ENCODE measurements around the gene GFRA1.

GFRA1 gene

DNA sequence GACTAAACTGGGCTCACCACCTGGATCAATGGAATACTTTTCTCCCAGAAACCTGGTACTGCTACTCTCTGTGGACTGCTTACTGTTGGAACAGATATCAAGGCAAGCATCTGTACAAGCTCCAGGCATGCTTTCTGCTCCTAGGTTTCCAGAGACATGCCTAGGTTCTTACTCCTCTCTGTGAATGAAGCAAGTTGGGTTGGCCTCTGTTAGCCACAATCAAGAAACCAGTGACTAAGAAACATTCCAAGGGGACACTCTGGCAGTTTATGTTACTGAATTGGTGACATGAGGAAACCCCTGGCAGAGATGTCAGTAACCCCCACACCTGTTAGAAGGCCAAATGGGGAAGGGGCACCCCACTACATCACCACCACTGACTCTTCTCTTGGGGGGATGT lies 121.9 kb downstream of the GFRA1 start:
- no peaks in the 10 kb centered on the region for H3K36me3 ChIP-seq (ENCODE audit: control insufficient read depth in 2 of 2, insufficient read depth in 1 of 2, low read length in 2 of 2)
- ChIA-PET CTCF (interaction anchor here (0.6 to 1.3 kb wide), 2 partner anchors 30 to 966 kb away, joined by 3 to 7 read pairs; no protein-coding TSS in a partner anchor), POLR2A (no interaction called here)
- H3K27ac ChIP-seq (ENCODE audit: extremely low read depth, low read depth, low read length) = no peak overlapping the region
- TF ChIP-seq ZNF600 (tag by site-specific recombination; IDR thresholded peaks at IDR 0.05) (no peak), ZNF274 (IDR thresholded peaks at IDR 0.05; ENCODE audit: low read length) (no peak), ZNF274 (tag by site-specific recombination; IDR thresholded peaks at IDR 0.05; ENCODE audit: borderline replicate concordance) (no peak), ZSCAN30 (tag by site-specific recombination; IDR thresholded peaks at IDR 0.05) (no peak)
- H3K4me1 ChIP-seq (ENCODE audit: control insufficient read depth, insufficient read depth, low read length) = no peaks in the 10 kb centered on the region
- no peak overlapping the region for H3K4me3 ChIP-seq (ENCODE audit: low read depth, low read length)
- H3K9me3 ChIP-seq (ENCODE audit: control insufficient read depth, insufficient read depth, low read depth, low read length) = no peaks in the 10 kb centered on the region

DNA sequence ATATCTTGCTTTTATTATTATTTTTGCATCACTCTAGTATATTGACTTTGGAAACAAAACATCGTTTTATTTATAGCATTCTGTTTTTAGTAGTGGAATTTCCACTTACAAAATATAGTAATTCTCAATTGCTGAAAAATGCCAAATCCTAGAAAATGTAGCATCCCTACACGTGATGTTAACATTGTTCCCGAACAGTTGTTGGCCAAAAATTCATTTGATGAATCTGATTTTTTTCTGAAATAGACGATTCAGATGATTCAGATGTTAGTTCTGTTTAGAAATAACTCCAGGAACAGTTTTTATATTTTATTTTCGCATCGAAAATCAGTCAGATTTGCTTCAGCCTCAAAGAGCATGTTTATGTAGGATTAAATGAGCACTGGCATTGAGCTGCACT lies 122.4 kb downstream of the GFRA1 start:
- Histone ChIP-seq H3K27ac (ENCODE audit: extremely low read depth, low read depth, low read length) (no peak overlapping the region), H3K36me3 (ENCODE audit: control insufficient read depth in 2 of 2, insufficient read depth in 1 of 2, low read length in 2 of 2) (no peaks in the 10 kb centered on the region), H3K4me1 (ENCODE audit: control insufficient read depth, insufficient read depth, low read length) (no peaks in the 10 kb centered on the region), H3K4me3 (ENCODE audit: low read depth, low read length) (no peak overlapping the region), H3K9me3 (ENCODE audit: control insufficient read depth, insufficient read depth, low read depth, low read length) (no peaks in the 10 kb centered on the region)
- no peak for TF ChIP-seq ZNF549 (tag by site-specific recombination; IDR thresholded peaks at IDR 0.05)
- no peak for TF ChIP-seq ZNF544 (tag by site-specific recombination; IDR thresholded peaks at IDR 0.05)
- TF ChIP-seq, protein P1, sequence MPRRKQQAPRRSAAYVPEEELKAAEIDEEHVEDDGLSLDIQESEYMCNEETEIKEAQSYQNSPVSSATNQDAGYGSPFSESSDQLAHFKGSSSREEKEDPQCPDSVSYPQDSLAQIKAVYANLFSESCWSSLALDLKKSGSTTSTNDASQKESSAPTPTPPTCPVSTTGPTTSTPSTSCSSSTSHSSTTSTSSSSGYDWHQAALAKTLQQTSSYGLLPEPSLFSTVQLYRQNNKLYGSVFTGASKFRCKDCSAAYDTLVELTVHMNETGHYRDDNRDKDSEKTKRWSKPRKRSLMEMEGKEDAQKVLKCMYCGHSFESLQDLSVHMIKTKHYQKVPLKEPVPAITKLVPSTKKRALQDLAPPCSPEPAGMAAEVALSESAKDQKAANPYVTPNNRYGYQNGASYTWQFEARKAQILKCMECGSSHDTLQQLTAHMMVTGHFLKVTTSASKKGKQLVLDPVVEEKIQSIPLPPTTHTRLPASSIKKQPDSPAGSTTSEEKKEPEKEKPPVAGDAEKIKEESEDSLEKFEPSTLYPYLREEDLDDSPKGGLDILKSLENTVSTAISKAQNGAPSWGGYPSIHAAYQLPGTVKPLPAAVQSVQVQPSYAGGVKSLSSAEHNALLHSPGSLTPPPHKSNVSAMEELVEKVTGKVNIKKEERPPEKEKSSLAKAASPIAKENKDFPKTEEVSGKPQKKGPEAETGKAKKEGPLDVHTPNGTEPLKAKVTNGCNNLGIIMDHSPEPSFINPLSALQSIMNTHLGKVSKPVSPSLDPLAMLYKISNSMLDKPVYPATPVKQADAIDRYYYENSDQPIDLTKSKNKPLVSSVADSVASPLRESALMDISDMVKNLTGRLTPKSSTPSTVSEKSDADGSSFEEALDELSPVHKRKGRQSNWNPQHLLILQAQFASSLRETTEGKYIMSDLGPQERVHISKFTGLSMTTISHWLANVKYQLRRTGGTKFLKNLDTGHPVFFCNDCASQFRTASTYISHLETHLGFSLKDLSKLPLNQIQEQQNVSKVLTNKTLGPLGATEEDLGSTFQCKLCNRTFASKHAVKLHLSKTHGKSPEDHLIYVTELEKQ (tag by site-specific recombination; IDR thresholded peaks at IDR 0.05; ENCODE audit: borderline replicate concordance) = no peak
- no peak for TF ChIP-seq SP2 (tag by site-specific recombination; IDR thresholded peaks at IDR 0.05)
- TF ChIP-seq, protein P2, sequence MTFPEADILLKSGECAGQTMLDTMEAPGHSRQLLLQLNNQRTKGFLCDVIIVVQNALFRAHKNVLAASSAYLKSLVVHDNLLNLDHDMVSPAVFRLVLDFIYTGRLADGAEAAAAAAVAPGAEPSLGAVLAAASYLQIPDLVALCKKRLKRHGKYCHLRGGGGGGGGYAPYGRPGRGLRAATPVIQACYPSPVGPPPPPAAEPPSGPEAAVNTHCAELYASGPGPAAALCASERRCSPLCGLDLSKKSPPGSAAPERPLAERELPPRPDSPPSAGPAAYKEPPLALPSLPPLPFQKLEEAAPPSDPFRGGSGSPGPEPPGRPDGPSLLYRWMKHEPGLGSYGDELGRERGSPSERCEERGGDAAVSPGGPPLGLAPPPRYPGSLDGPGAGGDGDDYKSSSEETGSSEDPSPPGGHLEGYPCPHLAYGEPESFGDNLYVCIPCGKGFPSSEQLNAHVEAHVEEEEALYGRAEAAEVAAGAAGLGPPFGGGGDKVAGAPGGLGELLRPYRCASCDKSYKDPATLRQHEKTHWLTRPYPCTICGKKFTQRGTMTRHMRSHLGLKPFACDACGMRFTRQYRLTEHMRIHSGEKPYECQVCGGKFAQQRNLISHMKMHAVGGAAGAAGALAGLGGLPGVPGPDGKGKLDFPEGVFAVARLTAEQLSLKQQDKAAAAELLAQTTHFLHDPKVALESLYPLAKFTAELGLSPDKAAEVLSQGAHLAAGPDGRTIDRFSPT (tag by site-specific recombination; IDR thresholded peaks at IDR 0.05) = no peak
- CTCF ChIA-PET = interaction anchor here (0.6 to 1.3 kb wide), 2 partner anchors 30 to 965 kb away, joined by 3 to 7 read pairs; no protein-coding TSS in a partner anchor
- POLR2A ChIA-PET = no interaction called here

DNA sequence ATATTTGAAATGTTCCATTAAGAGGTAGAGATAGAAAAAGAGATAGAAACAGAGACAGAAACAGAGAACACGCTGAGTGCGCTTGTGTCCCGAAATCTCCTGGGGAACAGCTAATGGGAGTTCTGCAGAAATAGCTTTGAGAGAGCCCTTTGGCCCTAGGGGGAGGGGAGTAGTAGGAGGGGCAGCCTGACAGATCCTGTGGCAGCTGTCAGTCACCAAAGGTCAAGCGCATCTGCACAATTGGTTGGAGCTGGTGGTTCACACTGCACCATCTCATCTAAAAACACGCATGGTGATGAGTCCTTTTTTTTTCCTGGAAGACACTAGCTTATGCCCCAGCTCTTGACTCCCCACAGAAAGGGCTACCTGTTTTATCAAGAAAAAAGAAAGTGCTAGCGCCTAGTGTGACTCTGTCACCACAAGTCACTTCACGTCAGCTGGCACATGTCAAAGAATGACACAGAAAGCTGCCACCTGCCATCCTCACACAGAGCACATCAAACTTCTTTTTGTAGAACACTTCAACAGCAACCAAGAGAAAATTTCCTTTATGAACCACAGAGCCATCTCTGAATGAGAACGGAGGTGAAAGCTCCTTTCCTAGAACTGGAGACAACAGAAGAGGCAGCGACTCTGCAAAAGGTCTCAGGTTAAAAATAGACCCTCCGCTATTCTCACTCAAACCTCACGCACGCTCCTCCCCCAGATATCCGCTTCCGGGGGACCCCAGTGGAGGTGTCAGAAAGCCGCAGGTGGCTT lies 125.7 kb downstream of the GFRA1 start:
- H3K4me3 ChIP-seq (ENCODE audit: low read depth, low read length) = no peak overlapping the region
- POLR2A ChIA-PET = no interaction called here
- H3K9me3 ChIP-seq (ENCODE audit: control insufficient read depth, insufficient read depth, low read depth, low read length) = no peaks in the 10 kb centered on the region
- CTCF ChIA-PET = interaction anchor here (0.7 kb wide), 1 partner anchor 63 kb away, joined by 4 read pairs; no protein-coding TSS in a partner anchor
- H3K36me3 ChIP-seq (ENCODE audit: control insufficient read depth in 2 of 2, insufficient read depth in 1 of 2, low read length in 2 of 2) = no peaks in the 10 kb centered on the region
- TF ChIP-seq ZNF391 (tag by site-specific recombination; IDR thresholded peaks at IDR 0.05; ENCODE audit: borderline replicate concordance, low read depth) (no peak), ZNF394 (tag by site-specific recombination; IDR thresholded peaks at IDR 0.05; ENCODE audit: borderline replicate concordance) (no peak), KLF16 (tag by site-specific recombination; IDR thresholded peaks at IDR 0.05) (no peak), ZNF239 (tag by site-specific recombination; IDR thresholded peaks at IDR 0.05) (no peak), ZNF626 (tag by site-specific recombination; IDR thresholded peaks at IDR 0.05) (no peak), ZNF48 (tag by site-specific recombination; IDR thresholded peaks at IDR 0.05) (no peak), ZNF311 (tag by site-specific recombination; IDR thresholded peaks at IDR 0.05; ENCODE audit: borderline replicate concordance) (no peak), ZNF423 (tag by site-specific recombination; IDR thresholded peaks at IDR 0.05) (no peak), ZNF501 (tag by site-specific recombination; IDR thresholded peaks at IDR 0.05) (no peak), SETDB1 (IDR thresholded peaks at IDR 0.05; ENCODE audit: insufficient read length, low read length) (no peak), ZNF621 (tag by site-specific recombination; IDR thresholded peaks at IDR 0.05) (no peak)
- TF ChIP-seq, protein P3, sequence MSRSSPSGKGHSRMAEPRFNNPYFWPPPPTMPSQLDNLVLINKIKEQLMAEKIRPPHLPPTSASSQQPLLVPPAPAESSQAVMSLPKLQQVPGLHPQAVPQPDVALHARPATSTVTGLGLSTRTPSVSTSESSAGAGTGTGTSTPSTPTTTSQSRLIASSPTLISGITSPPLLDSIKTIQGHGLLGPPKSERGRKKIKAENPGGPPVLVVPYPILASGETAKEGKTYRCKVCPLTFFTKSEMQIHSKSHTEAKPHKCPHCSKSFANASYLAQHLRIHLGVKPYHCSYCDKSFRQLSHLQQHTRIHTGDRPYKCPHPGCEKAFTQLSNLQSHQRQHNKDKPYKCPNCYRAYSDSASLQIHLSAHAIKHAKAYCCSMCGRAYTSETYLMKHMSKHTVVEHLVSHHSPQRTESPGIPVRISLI (tag by site-specific recombination; IDR thresholded peaks at IDR 0.05) = no peak
- H3K27ac ChIP-seq (ENCODE audit: extremely low read depth, low read depth, low read length) = no peak overlapping the region
- no peaks in the 10 kb centered on the region for H3K4me1 ChIP-seq (ENCODE audit: control insufficient read depth, insufficient read depth, low read length)

All from HEK293 (cell line).